Fibroblast of lung (primary cell): ENCODE results near the gene ATXN7L3.

ENCODE experiments used
- CTCF ChIP-seq, 2 donors: IDR thresholded peaks in 1 of 2; conservative IDR thresholded peaks in 1 of 2; 1 replicate in 1 of 2; 2 replicates in 1 of 2; pipeline ENCODE4 v1.5.1; 2011 to 2012; ENCODE audit warnings: low read length in 2 of 2, control low read depth in 1 of 2, inconsistent platforms in 1 of 2, low read depth in 1 of 2, mild to moderate bottlenecking in 1 of 2
- EZH2 ChIP-seq: IDR thresholded peaks from 2 replicates; pipeline ENCODE4 v1.5.1; 2012; ENCODE audit warnings: low read length, control low read depth, mild to moderate bottlenecking; ENCODE audit errors: missing control alignments

- TF ChIP-seq CTCF (conservative IDR thresholded peaks at IDR 0.05 in 1 of 2, IDR thresholded peaks at IDR 0.05 in 1 of 2; ENCODE audit: low read depth in 1 of 2, low read length in 2 of 2) = no peak
- no peak for TF ChIP-seq EZH2
Measured at GRCh38 chr17:44213403-44214229, 13.9 kb upstream of the ATXN7L3 start.
